Raji (cell line): ENCODE data around the gene PHACTR4.

ENCODE experiments used
- POLR2A ChIP-seq: IDR thresholded peaks from 2 replicates; pipeline ENCODE4 v1.6.1; 2011; ENCODE audit warnings: low read depth, low read length, control low read depth; ENCODE audit not compliant: insufficient read depth

PHACTR4 gene

DNA sequence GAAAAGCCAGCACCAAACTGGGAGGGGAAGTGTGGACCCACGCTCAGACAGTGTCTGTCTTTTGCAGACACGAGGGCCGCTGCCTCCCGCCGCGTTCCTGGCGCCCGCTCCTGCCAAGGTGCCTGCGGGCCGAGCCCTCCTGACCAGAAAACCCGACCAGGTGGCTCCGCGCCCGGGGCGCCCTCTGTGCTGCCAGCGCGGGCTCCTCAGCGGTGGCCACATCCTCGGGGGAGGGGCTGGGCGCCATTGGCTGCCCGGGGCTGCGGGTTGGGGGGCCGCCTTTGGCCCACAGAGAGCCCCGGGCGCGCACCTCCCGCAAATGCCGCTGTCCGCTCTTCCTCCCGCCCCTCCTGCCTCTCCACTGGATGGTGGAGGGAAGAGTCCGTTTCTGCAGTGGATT lies 160.9 kb downstream of the PHACTR4 start:
- TF ChIP-seq POLR2A = no peak

DNA sequence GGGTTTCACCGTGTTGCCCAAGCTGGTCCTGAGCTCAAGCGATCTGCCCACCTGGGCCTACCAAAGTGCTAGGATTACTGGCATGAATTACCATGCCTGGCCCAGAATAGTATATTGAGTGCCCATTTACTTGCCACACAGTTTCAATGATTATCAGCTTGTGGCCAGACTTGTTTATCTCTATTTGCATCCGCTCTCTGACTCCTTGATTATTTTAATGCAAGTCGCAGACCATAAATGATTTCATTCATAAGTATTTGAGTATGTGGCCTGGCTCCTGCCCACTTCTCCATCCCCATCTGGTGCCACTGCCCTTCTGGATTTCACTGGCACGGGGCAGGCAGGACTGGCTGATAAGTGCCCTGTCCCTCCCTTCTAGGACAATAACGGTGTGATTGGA lies 165.1 kb downstream of the PHACTR4 start:
- TF ChIP-seq POLR2A = no peak

DNA sequence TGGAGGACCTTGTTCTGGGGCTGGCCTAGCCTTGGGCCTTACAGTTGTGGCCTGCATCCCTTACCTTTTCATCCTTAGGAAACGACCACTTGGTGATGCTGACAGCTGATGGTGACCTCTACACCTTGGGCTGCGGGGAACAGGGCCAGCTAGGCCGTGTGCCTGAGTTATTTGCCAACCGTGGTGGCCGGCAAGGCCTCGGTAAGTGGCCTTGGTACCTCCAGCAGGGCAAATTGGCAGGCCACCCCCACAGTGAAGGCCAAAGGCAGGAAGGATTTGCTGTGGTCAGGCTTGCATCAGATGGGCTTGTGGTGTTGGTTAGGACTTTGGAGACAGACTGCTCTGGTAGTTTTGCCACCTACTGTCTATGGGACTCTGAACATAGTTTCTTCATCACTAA lies 165.6 kb downstream of the PHACTR4 start:
- no peak for TF ChIP-seq POLR2A

DNA sequence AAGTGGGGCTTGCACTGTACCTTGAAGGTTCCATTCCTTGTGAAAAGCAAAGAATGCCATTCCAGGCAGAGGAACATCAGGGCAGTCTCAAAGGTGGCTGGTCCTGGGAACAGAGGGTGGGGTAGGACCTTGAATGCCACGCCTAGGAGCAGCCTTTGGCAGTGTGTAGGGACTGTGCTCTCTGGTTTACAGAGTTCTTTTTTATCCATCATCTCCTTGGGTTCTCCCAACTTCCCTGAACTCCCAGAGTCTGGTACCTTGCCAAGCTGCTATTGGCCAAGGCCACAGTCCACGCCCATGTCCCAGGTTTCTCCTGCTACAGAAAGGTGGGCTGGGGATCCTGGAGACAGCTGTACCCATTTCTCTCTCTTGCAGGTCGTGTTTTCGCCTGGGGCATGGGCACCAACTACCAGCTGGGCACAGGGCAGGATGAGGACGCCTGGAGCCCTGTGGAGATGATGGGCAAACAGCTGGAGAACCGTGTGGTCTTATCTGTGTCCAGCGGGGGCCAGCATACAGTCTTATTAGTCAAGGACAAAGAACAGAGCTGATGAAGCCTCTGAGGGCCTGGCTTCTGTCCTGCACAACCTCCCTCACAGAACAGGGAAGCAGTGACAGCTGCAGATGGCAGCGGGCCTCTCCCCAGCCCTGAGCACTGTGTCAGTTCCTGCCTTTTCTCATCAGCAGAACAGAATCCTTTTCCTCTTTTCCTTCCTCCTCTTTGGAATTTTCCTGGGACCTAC lies 168.1 kb downstream of the PHACTR4 start:
- no peak for TF ChIP-seq POLR2A

DNA sequence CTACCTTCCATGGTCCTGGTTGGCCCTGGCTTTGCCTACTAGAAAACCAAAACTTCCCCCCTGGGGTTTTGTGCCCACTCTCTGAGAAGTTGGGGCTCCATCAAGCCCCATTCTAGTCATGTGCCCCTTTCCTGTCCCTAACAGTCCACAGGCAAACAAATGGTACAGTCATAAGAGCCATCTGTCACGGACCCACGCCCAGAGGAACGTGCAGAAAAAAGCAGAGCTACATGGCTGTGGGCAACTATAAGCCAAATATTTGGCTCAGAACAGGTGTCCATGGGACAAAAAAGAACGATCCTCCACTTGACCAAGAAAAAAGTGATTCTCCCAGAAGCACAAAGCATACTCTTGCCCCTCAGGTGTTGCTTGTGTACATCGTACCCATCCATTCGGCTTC lies 168.7 kb downstream of the PHACTR4 start:
- no peak for TF ChIP-seq POLR2A

DNA sequence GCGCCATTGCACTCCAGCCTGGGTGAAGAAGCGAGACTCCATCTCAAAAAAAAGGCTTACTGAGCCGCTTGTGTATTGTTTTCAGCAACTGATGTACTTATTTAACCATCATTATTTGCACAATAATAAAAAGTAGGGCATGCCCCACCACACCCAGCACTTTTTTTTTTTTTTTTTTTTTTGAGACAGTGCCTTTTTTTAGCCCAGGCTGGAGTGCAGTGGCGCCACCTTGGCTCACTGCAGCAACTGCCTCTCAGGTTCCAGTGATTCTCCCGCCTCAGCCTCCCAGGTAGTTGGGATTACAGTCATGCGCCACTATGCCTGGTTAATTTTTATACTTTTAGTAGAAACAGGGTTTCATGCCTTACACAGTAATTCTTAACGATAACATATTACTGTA lies 171.1 kb downstream of the PHACTR4 start:
- TF ChIP-seq POLR2A = no peak

DNA sequence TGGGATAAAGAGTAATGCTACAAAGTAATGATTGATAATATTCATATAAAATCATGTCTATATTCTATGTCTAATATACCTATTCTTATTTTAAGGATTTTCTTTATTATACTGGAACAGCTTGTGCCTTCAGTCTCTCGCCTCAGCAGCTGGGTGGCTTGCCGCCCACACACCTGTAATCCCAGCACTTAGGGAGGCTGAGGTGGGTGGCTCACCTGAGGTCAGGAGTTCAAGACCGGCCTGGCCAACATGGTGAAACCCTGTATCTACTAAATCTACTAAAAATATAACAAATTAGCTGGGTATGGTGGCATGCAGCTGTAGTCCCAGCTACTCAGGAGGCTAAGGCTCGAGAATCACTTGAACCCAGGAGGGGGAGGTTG lies 175.7 kb downstream of the PHACTR4 start:
- no peak for TF ChIP-seq POLR2A

DNA sequence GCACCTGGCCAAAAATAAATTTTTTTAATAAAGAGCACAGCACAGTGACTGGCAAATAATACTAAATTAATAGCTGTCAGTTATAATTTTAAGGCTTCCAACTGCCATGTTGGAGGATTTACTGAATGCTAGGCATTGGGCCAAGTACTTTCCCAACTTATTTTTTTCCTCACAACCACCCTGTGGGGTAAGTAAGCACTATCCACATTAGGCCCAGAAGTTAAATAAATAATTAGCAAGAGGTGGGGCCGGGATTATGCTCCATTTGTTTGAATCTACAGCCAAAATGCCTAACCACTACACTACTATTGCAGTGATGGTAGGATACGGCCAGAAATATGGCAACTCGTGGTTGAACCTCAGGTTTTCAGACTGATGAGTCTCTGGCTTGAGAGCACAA lies 178.8 kb downstream of the PHACTR4 start:
- no peak for TF ChIP-seq POLR2A
